ENCODE data around the gene DPYSL4. TPM values are rescaled to one million over a fixed set of nuclear protein-coding genes. Genes with fewer than 3 reads are reported as not detected.

DPYSL4 gene
- total and polyA plus RNA-seq, 2 of the 13 experiments (the other 11 are each of a cell fraction or from before 2014, with no cell fraction given), result 0.84 to 1.2 TPM

DNA sequence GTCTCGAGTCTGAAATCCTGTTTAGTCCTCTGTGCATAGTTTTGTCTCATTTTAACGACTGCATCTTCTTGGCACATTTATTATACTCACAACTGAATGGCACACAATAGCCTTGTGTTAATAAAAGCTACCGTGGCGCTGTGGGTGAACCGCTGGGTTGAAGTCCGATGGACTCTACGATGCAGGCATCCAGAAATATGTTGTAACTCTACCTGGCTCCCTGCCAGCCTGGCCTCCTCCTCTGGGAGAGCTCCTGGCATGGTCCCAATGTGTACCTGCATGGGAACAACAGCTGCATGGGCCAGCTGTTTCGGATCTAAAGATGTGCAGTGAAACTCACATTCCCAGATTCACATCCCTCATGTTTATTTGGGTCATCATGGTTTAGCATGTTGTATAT lies 3.7 kb upstream of the DPYSL4 start (continued):
- 0 out of 2 replicates have a peak, but pooled peaks have one; percentile 65 for TF ChIP-seq ZBTB34 (CRISPR knock-in tag; IDR thresholded peaks at IDR 0.05)
- no peak for TF ChIP-seq CENPX (CRISPR knock-in tag; IDR thresholded peaks at IDR 0.05)
- peak; percentile 57 for TF ChIP-seq ZNF574 (CRISPR knock-in tag; IDR thresholded peaks at IDR 0.05)
- no peak for TF ChIP-seq ZNF44 (CRISPR knock-in tag; IDR thresholded peaks at IDR 0.05)
- no peak for TF ChIP-seq ZNF367 (CRISPR knock-in tag; IDR thresholded peaks at IDR 0.05; ENCODE audit: borderline replicate concordance)
- no peak for TF ChIP-seq CC2D1A (CRISPR knock-in tag; IDR thresholded peaks at IDR 0.05)
- no peak for TF ChIP-seq JUNB (CRISPR knock-in tag; IDR thresholded peaks at IDR 0.05; ENCODE audit: borderline replicate concordance)
- TF ChIP-seq ZNF263 (CRISPR knock-in tag; IDR thresholded peaks at IDR 0.05), result no peak
- TF ChIP-seq AGO1 (IDR thresholded peaks at IDR 0.05; ENCODE audit: low read depth, low read length, poor library complexity, severe bottlenecking), result no peak
- no peak for TF ChIP-seq MEIS2 (CRISPR knock-in tag; IDR thresholded peaks at IDR 0.05)
- TF ChIP-seq, protein P1, sequence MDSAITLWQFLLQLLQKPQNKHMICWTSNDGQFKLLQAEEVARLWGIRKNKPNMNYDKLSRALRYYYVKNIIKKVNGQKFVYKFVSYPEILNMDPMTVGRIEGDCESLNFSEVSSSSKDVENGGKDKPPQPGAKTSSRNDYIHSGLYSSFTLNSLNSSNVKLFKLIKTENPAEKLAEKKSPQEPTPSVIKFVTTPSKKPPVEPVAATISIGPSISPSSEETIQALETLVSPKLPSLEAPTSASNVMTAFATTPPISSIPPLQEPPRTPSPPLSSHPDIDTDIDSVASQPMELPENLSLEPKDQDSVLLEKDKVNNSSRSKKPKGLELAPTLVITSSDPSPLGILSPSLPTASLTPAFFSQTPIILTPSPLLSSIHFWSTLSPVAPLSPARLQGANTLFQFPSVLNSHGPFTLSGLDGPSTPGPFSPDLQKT (CRISPR knock-in tag; IDR thresholded peaks at IDR 0.05; ENCODE audit: borderline replicate concordance), result no peak
- TF ChIP-seq ZBTB1 (CRISPR knock-in tag; IDR thresholded peaks at IDR 0.05; ENCODE audit: borderline replicate concordance), result no peak
- TF ChIP-seq ZNF883 (CRISPR knock-in tag; IDR thresholded peaks at IDR 0.05; ENCODE audit: not compliant biosample characterization), result no peak
- TF ChIP-seq ERF (CRISPR knock-in tag; IDR thresholded peaks at IDR 0.05), result no peak
- no peak for TF ChIP-seq SAFB2 (CRISPR knock-in tag; IDR thresholded peaks at IDR 0.05; ENCODE audit: borderline replicate concordance, low read depth)
- TF ChIP-seq, protein P2, sequence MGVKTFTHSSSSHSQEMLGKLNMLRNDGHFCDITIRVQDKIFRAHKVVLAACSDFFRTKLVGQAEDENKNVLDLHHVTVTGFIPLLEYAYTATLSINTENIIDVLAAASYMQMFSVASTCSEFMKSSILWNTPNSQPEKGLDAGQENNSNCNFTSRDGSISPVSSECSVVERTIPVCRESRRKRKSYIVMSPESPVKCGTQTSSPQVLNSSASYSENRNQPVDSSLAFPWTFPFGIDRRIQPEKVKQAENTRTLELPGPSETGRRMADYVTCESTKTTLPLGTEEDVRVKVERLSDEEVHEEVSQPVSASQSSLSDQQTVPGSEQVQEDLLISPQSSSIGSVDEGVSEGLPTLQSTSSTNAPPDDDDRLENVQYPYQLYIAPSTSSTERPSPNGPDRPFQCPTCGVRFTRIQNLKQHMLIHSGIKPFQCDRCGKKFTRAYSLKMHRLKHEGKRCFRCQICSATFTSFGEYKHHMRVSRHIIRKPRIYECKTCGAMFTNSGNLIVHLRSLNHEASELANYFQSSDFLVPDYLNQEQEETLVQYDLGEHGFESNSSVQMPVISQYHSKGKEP (CRISPR knock-in tag; IDR thresholded peaks at IDR 0.05), result no peak
- no peak for TF ChIP-seq FOXK2 (IDR thresholded peaks at IDR 0.05)
- no peak for TF ChIP-seq MXD4 (CRISPR knock-in tag; IDR thresholded peaks at IDR 0.05)
- no peak for TF ChIP-seq ZNF639 (CRISPR knock-in tag; conservative IDR thresholded peaks at IDR 0.05)
- no peak for TF ChIP-seq ZZZ3 (CRISPR knock-in tag; IDR thresholded peaks at IDR 0.05; ENCODE audit: borderline replicate concordance)
- TF ChIP-seq ZNF83 (CRISPR knock-in tag; IDR thresholded peaks at IDR 0.05; ENCODE audit: borderline replicate concordance), result no peak
- TF ChIP-seq ZNF10 (CRISPR knock-in tag; IDR thresholded peaks at IDR 0.05; ENCODE audit: borderline replicate concordance, low read depth), result no peak
- TF ChIP-seq, protein P3, sequence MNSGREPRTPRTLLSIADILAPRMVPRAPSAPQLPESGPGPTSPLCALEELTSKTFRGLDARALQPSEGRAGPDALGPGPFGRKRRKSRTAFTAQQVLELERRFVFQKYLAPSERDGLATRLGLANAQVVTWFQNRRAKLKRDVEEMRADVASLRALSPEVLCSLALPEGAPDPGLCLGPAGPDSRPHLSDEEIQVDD (CRISPR knock-in tag; IDR thresholded peaks at IDR 0.05; ENCODE audit: borderline replicate concordance), result no peak
